Thoracic aorta (tissue), 2 donors: ENCODE results near the gene FOXP1. TPM values are rescaled to one million over a fixed set of nuclear protein-coding genes. Genes with fewer than 3 reads are reported as not detected.

Experiments
- ATAC-seq: fragments of 150-250 bp; one replicate; pipeline ENCODE4 v1.8.0; 2017; ENCODE audit warnings: low read depth; ENCODE audit not compliant: insufficient number of reproducible peaks, low FRiP score
- DNase-seq: peaks from one replicate; pipeline ENCODE4 v3.0.0-alpha.2; 2020; ENCODE audit warnings: low spot score
- H3K27ac ChIP-seq, 2 donors: fragments of 200-600 bp; sonication (generic); 1 replicate in 1 of 2; 2 replicates in 1 of 2; pipeline ENCODE4 v1.5.1; 2016; ENCODE audit warnings: mild to moderate bottlenecking in 2 of 2, moderate library complexity in 2 of 2
- H3K27me3 ChIP-seq: fragments of 200-600 bp; sonication (generic); replicated peaks from 2 replicates; pipeline ENCODE4 v1.6.0; 2016; ENCODE audit warnings: mild to moderate bottlenecking; ENCODE audit not compliant: insufficient read depth
- H3K36me3 ChIP-seq: fragments of 200-600 bp; sonication (generic); one replicate; pipeline ENCODE4 v1.5.1; 2016
- H3K4me1 ChIP-seq, 2 donors: fragments of 200-600 bp; sonication (generic); 1 replicate in 1 of 2; 2 replicates in 1 of 2; pipeline versions ENCODE4 v1.5.1 to v1.6.0; 2016; ENCODE audit warnings: low read depth in 2 of 2, mild to moderate bottlenecking in 1 of 2; ENCODE audit not compliant: control insufficient read depth in 1 of 2
- H3K4me3 ChIP-seq: fragments of 200-600 bp; sonication (generic); 2 replicates; pipeline ENCODE4 v1.5.1; 2016; ENCODE audit warnings: mild to moderate bottlenecking
- H3K9me3 ChIP-seq: fragments of 200-600 bp; sonication (generic); 2 replicates; pipeline ENCODE4 v1.5.1; 2016
- CTCF ChIP-seq: fragments of 200-600 bp; sonication (generic); IDR thresholded peaks from one replicate; pipeline ENCODE4 v1.5.1; 2019; ENCODE audit warnings: antibody characterized with exemption
- total RNA-seq, 2 donors: library from RNA; depleted of rRNA; stranded (reverse); fragments of >200 nt; gene quantifications; one replicate each; pipeline versions ENCODE4 v1.1.0 to v1.2.3, GENCODE V29; 2016

FOXP1 gene
- total RNA-seq, 2 donors from 2014 or later = 176 to 255 TPM

GRCh38 chr3:71546821-71547220 is 36.7 kb downstream of the FOXP1 start:
- ATAC-seq = no peak
- no peak for TF ChIP-seq CTCF
- peak overlapping the region in 1 of 2 donors; percentile 37 for H3K27ac ChIP-seq
- H3K4me1 ChIP-seq = peaks cover 28 to 35% of the 10 kb centered on the region in 2 donors
- H3K36me3 ChIP-seq = no peaks in the 10 kb centered on the region
- DNase-seq = no peak
- H3K4me3 ChIP-seq = no peak overlapping the region
- H3K27me3 ChIP-seq = no peaks in the 10 kb centered on the region
- H3K9me3 ChIP-seq = no peaks in the 10 kb centered on the region

GRCh38 chr3:71545330-71545729 is 38.2 kb downstream of the FOXP1 start:
- ATAC-seq = no peak
- H3K27me3 ChIP-seq = no peaks in the 10 kb centered on the region
- no peak for DNase-seq
- H3K4me3 ChIP-seq = no peak overlapping the region
- H3K36me3 ChIP-seq = no peaks in the 10 kb centered on the region
- H3K9me3 ChIP-seq = no peaks in the 10 kb centered on the region
- H3K4me1 ChIP-seq = peaks cover 26 to 36% of the 10 kb centered on the region in 2 donors
- no peak overlapping the region for H3K27ac ChIP-seq
- TF ChIP-seq CTCF = no peak

- Histone ChIP-seq H3K9me3 (no peaks in the 10 kb centered on the region), H3K27ac (peak overlapping the region; percentile 80 to 91), H3K4me1 (peaks cover 26 to 35% of the 10 kb centered on the region in 2 donors), H3K4me3 (peak overlapping the region; percentile 70), H3K27me3 (no peaks in the 10 kb centered on the region), H3K36me3 (no peaks in the 10 kb centered on the region)
- no peak for ATAC-seq
- DNase-seq = no peak
- TF ChIP-seq CTCF = no peak
Measured at GRCh38 chr3:71543371-71544016, 40.0 kb downstream of the FOXP1 start.

GRCh38 chr3:71542521-71543370 is 40.8 kb downstream of the FOXP1 start:
- ATAC-seq (peak; percentile 93), DNase-seq (peak; percentile 67)
- H3K4me1 ChIP-seq = peaks cover 29 to 43% of the 10 kb centered on the region in 2 donors

More at GRCh38 chr3:71542521-71543370, 40.8 kb downstream of the FOXP1 start:
- peak overlapping the region; percentile 80 to 91 for H3K27ac ChIP-seq
- no peaks in the 10 kb centered on the region for H3K9me3 ChIP-seq
- peak overlapping the region; percentile 70 for H3K4me3 ChIP-seq
- TF ChIP-seq CTCF = no peak
- H3K27me3 ChIP-seq = no peaks in the 10 kb centered on the region
- H3K36me3 ChIP-seq = no peaks in the 10 kb centered on the region
